NOMO-1 treated with DMSO at 0.1 percent for 48 hours (cell line): Measurements from ENCODE around the gene PTPRA.
"Not testable (repeated sequence)": the region's sequence is repeated elsewhere in the genome, so short reads cannot be mapped to it uniquely, and the experiment has no call there.

Experiments
- DNase-seq: peaks from one replicate; lab custom pipeline; 2025; ENCODE audit not compliant: unreplicated experiment; lab: John Stamatoyannopoulos, UW

PTPRA gene

DNA sequence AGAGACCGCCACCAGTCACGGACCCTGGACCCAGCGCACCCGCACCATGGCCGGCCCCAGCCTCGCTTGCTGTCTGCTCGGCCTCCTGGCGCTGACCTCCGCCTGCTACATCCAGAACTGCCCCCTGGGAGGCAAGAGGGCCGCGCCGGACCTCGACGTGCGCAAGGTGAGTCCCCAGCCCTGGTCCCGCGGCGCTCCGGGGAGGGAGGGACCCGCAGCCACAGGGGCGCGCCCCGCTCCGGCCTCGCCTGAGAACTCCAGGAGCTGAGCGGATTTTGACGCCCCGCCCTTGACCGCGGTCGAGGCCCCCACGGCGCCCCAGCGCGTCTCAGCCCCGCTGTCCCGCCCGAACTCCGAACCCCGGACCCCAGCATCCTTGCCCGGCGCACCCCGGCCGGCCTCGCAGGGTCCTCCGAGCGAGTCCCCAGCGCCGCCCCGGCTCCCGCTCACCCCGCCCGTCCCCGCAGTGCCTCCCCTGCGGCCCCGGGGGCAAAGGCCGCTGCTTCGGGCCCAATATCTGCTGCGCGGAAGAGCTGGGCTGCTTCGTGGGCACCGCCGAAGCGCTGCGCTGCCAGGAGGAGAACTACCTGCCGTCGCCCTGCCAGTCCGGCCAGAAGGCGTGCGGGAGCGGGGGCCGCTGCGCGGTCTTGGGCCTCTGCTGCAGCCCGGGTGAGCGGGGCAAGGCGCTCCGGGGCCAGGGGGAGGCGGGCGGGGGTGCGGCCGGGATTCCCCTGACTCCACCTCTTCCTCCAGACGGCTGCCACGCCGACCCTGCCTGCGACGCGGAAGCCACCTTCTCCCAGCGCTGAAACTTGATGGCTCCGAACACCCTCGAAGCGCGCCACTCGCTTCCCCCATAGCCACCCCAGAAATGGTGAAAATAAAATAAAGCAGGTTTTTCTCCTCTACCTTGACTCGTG lies 198.6 kb downstream of the PTPRA start, which contains the start of gene OXT:
OXT (plus strand) TSS at position 11 of the 920 bp plus-strand sequence; CDS start at position 47, 36 bp downstream.
- peak; percentile 38 for DNase-seq

GRCh38 chr20:3072530-3073250 lies 199.4 kb downstream of the PTPRA start:
- no peak for DNase-seq

- not testable (repeated sequence) for DNase-seq
These were observed 200.0 kb downstream of the PTPRA start for GRCh38 chr20:3073251-3073643.

DNA sequence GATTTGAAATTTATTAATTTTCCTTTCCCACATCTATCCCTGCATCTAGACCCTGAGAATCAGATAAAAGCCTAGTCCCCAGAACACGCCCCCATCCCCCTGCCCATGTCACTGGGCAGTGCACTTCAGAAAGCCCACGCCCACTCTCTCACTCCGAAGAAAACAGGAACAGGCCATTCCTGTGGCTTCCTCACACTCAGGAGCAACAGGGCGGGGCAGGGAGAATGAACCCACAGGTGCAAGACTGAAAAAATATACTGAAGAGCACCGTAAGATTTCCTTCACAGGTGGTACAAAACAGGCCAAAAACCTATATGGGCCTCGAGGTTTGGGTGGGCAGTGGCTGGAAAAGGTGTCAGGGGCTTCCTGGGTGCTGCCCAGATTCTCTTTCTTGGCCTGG lies 201.5 kb downstream of the PTPRA start:
- DNase-seq = peak; percentile 22

DNA sequence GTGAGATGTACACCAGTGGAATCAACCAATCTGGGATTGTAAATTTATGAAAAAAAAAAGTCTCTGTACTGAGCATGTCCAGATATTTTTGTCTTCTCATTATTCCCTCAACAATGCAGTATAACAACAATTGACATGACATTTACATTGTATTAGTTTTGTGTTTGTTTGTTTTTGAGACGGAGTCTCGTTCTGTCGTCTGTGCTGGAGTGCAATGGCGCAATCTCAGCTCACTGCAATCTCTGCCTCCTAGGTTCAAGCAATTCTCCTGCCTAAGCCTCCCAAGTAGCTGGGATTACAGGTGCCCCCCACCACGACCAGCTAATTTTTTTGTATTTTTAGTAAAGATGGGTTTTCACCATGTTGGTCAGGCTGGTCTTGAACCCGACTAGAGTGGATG lies 202.0 kb downstream of the PTPRA start:
- not testable (repeated sequence) for DNase-seq

- peak; percentile 13 for DNase-seq
These were observed 204.4 kb downstream of the PTPRA start for GRCh38 chr20:3077618-3078134.

DNA sequence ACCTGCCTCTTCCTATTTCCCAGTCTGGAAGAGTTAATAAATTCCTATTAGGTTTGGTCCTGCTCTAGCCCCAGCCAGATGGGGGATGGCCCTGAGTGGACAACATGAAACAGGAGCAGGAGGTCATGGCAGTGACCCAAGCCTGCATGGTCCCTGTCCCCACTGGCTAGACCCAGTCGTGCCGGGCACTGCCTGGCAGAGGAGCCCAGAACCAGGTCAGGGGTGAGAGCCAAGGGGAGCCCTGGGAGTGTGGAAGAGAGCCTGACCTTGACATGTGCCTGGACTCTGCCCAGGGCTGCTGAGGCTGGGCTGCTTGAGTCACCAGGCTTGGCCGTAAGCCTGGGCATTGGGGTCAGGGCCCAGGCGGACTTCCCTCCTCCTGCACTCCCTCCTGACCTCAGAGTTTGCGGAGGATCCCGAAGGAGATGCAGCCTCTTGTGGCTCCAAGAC lies 207.7 kb downstream of the PTPRA start:
- DNase-seq = no peak

GRCh38 chr20:3081641-3082040 lies 208.4 kb downstream of the PTPRA start:
- no peak for DNase-seq

DNA sequence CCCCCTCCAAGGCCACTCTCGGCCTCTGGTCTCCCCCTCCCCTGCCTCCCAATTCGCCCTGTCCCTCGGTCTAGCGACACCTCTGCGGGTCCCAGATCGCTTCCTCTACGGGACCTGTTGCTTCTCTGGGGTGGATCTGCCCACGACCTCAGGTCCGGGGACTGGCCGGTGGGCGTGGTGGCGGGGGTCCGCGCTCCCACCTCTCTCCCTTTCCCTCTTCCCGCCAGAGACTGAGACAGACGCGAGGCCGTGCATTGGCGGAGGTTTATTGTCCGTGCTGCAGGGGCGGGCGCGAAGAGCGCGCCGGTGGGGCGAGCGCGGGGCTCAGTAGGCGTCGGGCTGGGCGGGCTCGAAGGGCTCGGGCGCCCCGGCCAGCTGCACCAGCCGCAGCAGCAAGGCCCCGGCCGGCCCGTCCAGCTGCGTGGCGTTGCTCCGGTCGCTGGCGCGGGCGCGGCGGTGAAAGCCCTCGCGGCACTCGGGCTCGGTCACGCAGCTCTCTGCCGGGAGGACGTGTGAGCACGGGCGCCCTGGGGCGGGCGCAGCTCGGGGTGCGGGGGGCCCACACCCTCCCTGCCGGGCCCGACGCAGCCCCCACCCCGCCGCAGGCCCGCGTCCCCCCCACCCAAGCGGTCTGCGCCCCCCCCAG lies 209.1 kb downstream of the PTPRA start:
- no peak for DNase-seq

DNA sequence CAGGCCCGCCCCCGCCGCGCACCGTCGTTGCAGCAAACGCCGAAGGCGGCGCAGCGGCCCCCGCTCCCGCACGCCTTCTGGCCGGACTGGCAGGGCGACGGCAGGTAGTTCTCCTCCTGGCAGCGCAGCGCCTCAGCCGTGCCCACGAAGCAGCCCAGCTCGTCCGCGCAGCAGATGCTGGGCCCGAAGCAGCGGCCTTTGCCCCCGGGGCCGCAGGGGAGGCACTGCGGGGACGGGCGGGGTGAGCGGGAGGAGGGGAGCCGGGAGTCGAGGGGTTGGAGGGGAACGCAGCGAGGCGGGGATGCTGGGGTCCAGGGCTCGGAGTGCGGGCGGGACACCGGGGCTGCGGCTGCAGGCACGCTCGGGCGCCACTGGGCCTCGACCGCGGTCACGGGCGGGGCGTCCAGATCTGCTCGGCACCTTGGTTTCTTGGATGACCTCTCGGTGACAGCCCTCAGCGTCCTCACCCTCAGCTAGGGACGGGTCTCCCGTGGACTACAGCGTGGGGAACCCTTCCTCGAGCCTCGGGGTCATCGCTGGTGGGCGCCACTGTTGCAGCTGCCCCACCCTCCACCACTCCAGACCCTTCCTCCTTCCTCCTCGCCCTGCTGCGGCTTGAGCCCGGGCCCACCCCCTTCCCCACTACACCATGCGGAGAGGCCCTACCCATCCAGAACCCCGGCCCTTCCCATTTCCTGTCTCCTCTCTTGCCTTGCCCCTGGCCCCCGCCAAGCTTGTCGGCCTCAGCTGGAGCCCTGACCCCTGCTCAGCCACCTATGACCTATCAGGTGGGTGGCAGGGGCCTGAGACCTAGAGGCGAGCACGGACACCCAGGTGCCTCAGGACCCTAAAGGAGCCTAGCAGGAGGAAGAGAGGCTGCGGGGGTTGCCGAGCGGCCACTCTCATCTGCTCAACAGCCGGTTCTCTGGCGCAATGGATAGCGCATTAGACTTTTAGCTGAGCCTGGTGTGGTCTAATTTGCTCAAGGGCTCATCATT lies 210.0 kb downstream of the PTPRA start:
- no peak for DNase-seq

DNA sequence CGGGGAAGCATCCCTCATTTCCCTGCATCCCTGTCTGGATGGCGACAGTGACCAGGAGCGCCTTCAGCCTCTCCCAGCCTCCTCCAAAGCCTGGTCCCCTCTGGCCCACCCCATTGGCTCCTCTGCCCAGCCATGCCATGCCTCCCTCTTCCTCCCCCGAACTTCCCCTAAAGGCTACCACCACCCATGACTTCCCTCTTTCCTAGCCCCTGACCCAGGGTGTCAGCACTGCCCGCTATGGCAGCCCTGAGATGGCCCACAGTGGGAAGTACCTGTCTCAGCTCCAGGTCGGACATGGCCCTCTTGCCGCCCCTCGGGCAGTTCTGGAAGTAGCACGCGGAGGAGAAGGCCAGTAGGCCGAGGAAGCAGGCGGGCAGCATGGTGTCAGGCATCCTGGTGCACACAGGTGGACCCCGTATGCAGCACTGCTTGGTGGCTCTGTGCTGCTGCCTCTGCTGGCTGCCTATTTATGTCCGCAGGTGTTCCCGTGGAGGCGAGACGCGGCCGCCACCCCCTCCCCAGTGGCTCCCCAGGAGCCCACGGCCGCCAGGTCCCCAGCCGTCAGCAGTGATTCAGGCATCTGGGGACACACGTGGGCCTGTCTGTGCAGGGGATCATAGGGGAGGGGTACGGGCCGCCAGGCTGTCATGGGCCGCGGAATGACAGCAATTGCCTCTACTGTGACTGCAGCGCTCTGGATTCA lies 211.2 kb downstream of the PTPRA start, which contains the start of gene AVP:
AVP (minus strand) TSS at position 442 of the 703 bp plus-strand sequence; CDS start at position 392, 50 bp downstream.
- no peak for DNase-seq

- DNase-seq = no peak
These were observed 211.7 kb downstream of the PTPRA start for GRCh38 chr20:3084986-3085360.

DNA sequence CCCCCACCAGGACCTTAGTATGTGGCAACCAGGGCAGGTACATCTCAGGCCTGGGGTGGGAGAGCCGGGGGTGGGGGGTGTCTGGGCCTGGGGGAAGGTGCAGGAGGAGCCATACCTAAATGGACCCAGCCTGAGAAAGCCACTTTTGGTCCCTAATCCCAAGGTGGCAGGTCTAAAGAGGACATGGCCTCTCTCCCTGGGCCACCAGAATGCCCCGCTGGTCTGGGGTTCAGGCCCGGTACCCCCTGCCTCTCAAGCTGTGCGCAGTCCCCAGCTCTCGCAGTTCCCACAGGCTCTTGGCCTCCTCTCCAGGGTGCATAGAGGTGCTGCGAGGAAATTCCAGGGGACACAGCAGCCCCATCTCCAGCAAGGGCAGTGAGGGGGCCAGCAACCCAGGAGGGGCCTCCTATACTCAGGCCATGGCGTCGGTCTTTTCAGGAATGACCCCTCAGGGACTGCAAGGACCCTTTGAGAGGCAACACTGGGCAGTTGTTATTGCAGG lies 212.3 kb downstream of the PTPRA start:
- no peak for DNase-seq

DNA sequence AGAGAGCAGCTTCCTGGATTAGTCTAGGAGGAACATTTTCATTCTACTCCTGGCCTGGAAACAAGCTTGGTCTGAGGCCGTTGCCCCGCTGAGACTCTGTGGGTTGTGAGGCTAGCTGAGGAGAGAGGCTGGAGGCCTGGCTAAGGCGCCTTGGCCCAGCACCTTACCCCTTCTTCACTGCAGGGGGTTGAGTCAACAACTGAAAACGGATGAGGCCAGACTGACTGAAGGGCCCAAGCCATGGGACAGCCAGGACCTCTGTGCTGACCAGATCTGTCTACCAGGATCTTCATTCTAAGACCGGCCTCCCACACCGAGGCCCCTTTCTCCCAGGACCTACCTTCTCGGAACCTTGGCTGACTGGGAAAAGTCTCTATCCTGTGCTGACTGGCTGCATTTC lies 214.8 kb downstream of the PTPRA start:
- no peak for DNase-seq
